CD4-positive, CD25-positive, alpha-beta regulatory T cell (primary cell): ENCODE measurements around the gene SORBS2. TPM values are rescaled to one million over a fixed set of nuclear protein-coding genes. Genes with fewer than 3 reads are reported as not detected.

ENCODE experiments used
- ATAC-seq, 2 donors: fragments of 150-1000 bp; cut with Tn5 transposase; one replicate each; pipeline ENCODE4 v1.10.0; 2021; ENCODE audit warnings: low read depth in 2 of 2, moderate number of reproducible peaks in 2 of 2, moderate library complexity in 1 of 2
- DNase-seq, 3 donors: peaks; one replicate each; pipeline versions ENCODE4 v3.0.0 to v3.0.0-alpha.2; 2012 to 2022; ENCODE audit warnings: mixed read lengths in 1 of 3
- H3K27ac ChIP-seq: one replicate; pipeline ENCODE4 v1.7.0; 2013; ENCODE audit warnings: mild to moderate bottlenecking, low read length; ENCODE audit not compliant: insufficient read depth, poor library complexity, severe bottlenecking
- H3K27me3 ChIP-seq: one replicate; pipeline ENCODE4 v1.7.0; 2013; ENCODE audit warnings: low read length; ENCODE audit not compliant: control insufficient read depth, insufficient read depth
- H3K36me3 ChIP-seq: one replicate; pipeline ENCODE4 v1.7.0; 2013; ENCODE audit warnings: mild to moderate bottlenecking, low read length, moderate library complexity; ENCODE audit not compliant: control insufficient read depth, insufficient read depth
- H3K4me1 ChIP-seq: 2 replicates; pipeline ENCODE4 v1.7.0; 2013; ENCODE audit warnings: mild to moderate bottlenecking, low read length; ENCODE audit not compliant: insufficient read depth, control insufficient read depth, poor library complexity, severe bottlenecking
- H3K4me3 ChIP-seq: one replicate; pipeline ENCODE4 v1.7.0; 2013; ENCODE audit warnings: low read depth, mild to moderate bottlenecking, low read length, moderate library complexity
- H3K9me3 ChIP-seq, 2 experiments: 1 replicate in 1 of 2; 2 replicates in 1 of 2; pipeline ENCODE4 v1.7.0; 2013; ENCODE audit warnings: low read length in 2 of 2, mild to moderate bottlenecking in 1 of 2, moderate library complexity in 1 of 2; ENCODE audit not compliant: control insufficient read depth in 2 of 2
- H3K27ac Mint-ChIP-seq, 3 donors: one replicate each; pipeline ENCODE4 v1.8.0; 2020 to 2022; ENCODE audit warnings: mild to moderate bottlenecking in 3 of 3, mixed read lengths in 3 of 3, moderate library complexity in 2 of 3
- H3K27me3 Mint-ChIP-seq: one replicate; pipeline ENCODE4 v1.8.0; 2022; ENCODE audit warnings: mild to moderate bottlenecking, mixed read lengths
- H3K36me3 Mint-ChIP-seq: one replicate; pipeline ENCODE4 v1.8.0; 2020; ENCODE audit warnings: mixed read lengths
- H3K4me1 Mint-ChIP-seq, 4 donors: one replicate each; pipeline ENCODE4 v1.8.0; 2020 to 2022; ENCODE audit warnings: mixed read lengths in 4 of 4, mild to moderate bottlenecking in 1 of 4
- H3K4me3 Mint-ChIP-seq, 4 donors: one replicate each; pipeline ENCODE4 v1.8.0; 2020 to 2022; ENCODE audit warnings: mild to moderate bottlenecking in 4 of 4, mixed read lengths in 4 of 4, moderate library complexity in 3 of 4
- H3K9me3 Mint-ChIP-seq, 7 donors: one replicate each; pipeline ENCODE4 v1.8.0; 2020 to 2022; ENCODE audit warnings: mixed read lengths in 7 of 7, mild to moderate bottlenecking in 3 of 7, moderate library complexity in 2 of 7
- polyA plus RNA-seq, 4 donors: library from polyadenylated mRNA; unstranded; fragments of 300-500 nt; fragmentation: Illumina TruSeq; gene quantifications; one replicate each; pipeline ENCODE4 v1.2.3, GENCODE V29; 2021
- total RNA-seq: library from RNA; stranded (reverse); gene quantifications from one replicate; pipeline ENCODE4 v1.2.3, GENCODE V29; 2022

Gene SORBS2
- total and polyA plus RNA-seq, 5 donors from 2014 or later = 0.07 TPM; not detected in 4

DNA sequence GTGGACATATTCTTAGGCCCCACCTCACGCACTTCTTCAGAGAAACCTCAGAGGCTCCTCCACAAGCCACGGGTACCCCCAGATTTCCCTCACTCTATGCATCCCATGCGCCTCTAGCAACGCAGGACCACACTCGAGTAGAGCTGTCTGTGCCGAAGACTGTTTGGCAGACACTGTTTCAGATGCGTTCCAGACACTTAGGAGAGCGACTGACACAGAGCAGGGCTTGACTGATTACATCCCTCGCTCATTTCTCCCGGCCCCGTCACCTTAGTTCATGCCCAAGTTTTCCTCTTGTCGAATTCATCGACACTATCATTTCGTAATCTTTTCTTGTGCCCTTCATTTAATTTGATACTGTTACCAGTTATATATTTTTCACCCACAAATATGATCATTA is 15.0 kb downstream of the SORBS2 start:
- Mint-ChIP-seq H3K27me3 (no peaks in the 10 kb centered on the region), H3K27ac (no peak overlapping the region), H3K4me1 (no peaks in the 10 kb centered on the region), H3K9me3 (peaks cover 0 to 2% (median 0%) of the 10 kb centered on the region in 7 donors), H3K36me3 (no peaks in the 10 kb centered on the region), H3K4me3 (no peak overlapping the region)
- Histone ChIP-seq H3K4me1 (no peaks in the 10 kb centered on the region), H3K9me3 (no peaks in the 10 kb centered on the region), H3K27me3 (no peaks in the 10 kb centered on the region), H3K27ac (no peak overlapping the region), H3K36me3 (no peaks in the 10 kb centered on the region), H3K4me3 (no peak overlapping the region)
- DNase-seq = no peak
- no peak for ATAC-seq

DNA sequence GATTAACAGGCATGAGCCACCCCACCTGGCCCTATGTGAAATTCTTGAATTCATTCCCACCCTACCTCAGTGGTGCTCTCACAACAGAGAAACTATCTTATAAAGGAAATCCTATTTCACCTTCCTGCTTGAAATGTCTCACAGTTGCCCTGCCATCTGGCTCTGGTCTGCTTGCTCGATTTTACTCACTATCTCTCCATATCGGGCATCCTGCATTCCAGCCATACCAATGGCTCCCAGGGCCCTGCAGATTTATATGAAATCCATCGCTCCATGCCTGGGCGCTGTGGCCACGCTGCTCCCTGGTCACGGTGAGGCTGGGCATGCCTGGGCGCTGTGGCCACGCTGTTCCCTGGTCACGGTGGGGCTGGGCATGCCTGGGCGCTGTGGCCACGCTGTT is 15.8 kb downstream of the SORBS2 start:
- H3K36me3 Mint-ChIP-seq = no peaks in the 10 kb centered on the region

DNA sequence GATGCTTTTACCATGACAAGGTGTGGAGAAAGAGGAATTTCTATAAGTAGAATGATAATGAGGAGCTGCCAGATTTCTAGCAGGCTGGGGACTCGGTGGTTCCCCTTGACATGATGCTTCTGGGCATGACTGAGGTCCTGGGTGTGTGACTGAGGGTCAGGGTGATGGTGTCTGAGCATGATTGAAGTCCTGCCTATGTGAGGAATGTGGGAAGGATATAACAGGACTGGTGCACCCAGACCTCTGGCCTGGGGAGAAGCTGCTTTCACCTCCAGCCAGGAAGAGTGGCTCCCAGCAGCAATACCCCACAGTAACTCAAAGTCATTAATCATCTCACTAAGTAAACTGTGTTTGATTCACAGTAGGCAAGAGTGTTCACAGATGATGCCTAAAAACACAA is 17.4 kb downstream of the SORBS2 start:
- Histone ChIP-seq H3K9me3 (no peaks in the 10 kb centered on the region), H3K4me1 (no peaks in the 10 kb centered on the region), H3K36me3 (no peaks in the 10 kb centered on the region), H3K27ac (no peak overlapping the region), H3K27me3 (no peaks in the 10 kb centered on the region), H3K4me3 (no peak overlapping the region)
- H3K9me3 Mint-ChIP-seq = no peaks in the 10 kb centered on the region
- no peak for DNase-seq
- H3K27me3 Mint-ChIP-seq = no peaks in the 10 kb centered on the region
- H3K4me1 Mint-ChIP-seq = no peaks in the 10 kb centered on the region
- no peak overlapping the region for H3K27ac Mint-ChIP-seq
- H3K4me3 Mint-ChIP-seq = no peak overlapping the region
- H3K36me3 Mint-ChIP-seq = no peaks in the 10 kb centered on the region
- ATAC-seq = no peak

More for the DNA sequence above, 15.8 kb downstream of the SORBS2 start:
- DNase-seq = no peak
- H3K4me1 ChIP-seq = no peaks in the 10 kb centered on the region
- no peaks in the 10 kb centered on the region for H3K36me3 ChIP-seq
- no peak overlapping the region for H3K4me3 ChIP-seq
- H3K9me3 Mint-ChIP-seq = no peaks in the 10 kb centered on the region
- H3K27ac ChIP-seq = no peak overlapping the region
- no peak for ATAC-seq
- H3K27ac Mint-ChIP-seq = no peak overlapping the region
- no peaks in the 10 kb centered on the region for H3K27me3 ChIP-seq
- no peaks in the 10 kb centered on the region for H3K9me3 ChIP-seq
- H3K4me1 Mint-ChIP-seq = no peaks in the 10 kb centered on the region
- H3K27me3 Mint-ChIP-seq = no peaks in the 10 kb centered on the region
- no peak overlapping the region for H3K4me3 Mint-ChIP-seq

DNA sequence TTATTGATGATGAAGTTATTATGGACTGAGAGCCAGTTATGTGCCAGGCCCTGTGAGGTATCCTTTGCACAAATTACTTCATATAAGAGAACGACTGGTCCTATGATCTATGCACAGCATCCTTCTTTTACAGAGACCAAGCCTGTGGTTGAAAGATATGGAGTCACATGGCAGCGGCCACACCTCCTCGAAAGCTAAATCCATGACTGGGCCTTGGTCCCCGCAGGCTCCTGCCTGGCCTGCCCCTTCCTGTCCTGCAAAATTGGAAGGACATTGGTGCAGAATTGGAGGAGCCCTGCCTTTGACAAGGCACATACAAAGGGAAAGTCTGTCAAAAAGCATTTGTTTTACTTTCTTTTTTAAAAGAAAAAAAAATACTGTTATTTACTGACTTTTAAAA is 18.3 kb downstream of the SORBS2 start:
- no peak overlapping the region for H3K4me3 Mint-ChIP-seq
- Histone ChIP-seq H3K9me3 (no peaks in the 10 kb centered on the region), H3K27ac (no peak overlapping the region), H3K4me1 (no peaks in the 10 kb centered on the region), H3K36me3 (no peaks in the 10 kb centered on the region), H3K27me3 (no peaks in the 10 kb centered on the region), H3K4me3 (no peak overlapping the region)
- ATAC-seq (no peak), DNase-seq (no peak)
- no peaks in the 10 kb centered on the region for H3K4me1 Mint-ChIP-seq
- no peaks in the 10 kb centered on the region for H3K9me3 Mint-ChIP-seq
- H3K27ac Mint-ChIP-seq = no peak overlapping the region
- H3K27me3 Mint-ChIP-seq = no peaks in the 10 kb centered on the region
- no peaks in the 10 kb centered on the region for H3K36me3 Mint-ChIP-seq

- H3K36me3 Mint-ChIP-seq = no peaks in the 10 kb centered on the region
- no peaks in the 10 kb centered on the region for H3K27me3 Mint-ChIP-seq
- no peak overlapping the region for H3K27ac ChIP-seq
- DNase-seq (no peak), ATAC-seq (no peak)
- H3K4me3 Mint-ChIP-seq = no peak overlapping the region
- H3K4me1 Mint-ChIP-seq = no peaks in the 10 kb centered on the region
- no peaks in the 10 kb centered on the region for H3K4me1 ChIP-seq
- H3K9me3 Mint-ChIP-seq = no peaks in the 10 kb centered on the region
- H3K27me3 ChIP-seq = no peaks in the 10 kb centered on the region
- no peak overlapping the region for H3K4me3 ChIP-seq
- no peak overlapping the region for H3K27ac Mint-ChIP-seq
- no peaks in the 10 kb centered on the region for H3K9me3 ChIP-seq
- H3K36me3 ChIP-seq = no peaks in the 10 kb centered on the region
These were observed 18.9 kb downstream of the SORBS2 start for GRCh38 chr4:185793116-185793485.

DNA sequence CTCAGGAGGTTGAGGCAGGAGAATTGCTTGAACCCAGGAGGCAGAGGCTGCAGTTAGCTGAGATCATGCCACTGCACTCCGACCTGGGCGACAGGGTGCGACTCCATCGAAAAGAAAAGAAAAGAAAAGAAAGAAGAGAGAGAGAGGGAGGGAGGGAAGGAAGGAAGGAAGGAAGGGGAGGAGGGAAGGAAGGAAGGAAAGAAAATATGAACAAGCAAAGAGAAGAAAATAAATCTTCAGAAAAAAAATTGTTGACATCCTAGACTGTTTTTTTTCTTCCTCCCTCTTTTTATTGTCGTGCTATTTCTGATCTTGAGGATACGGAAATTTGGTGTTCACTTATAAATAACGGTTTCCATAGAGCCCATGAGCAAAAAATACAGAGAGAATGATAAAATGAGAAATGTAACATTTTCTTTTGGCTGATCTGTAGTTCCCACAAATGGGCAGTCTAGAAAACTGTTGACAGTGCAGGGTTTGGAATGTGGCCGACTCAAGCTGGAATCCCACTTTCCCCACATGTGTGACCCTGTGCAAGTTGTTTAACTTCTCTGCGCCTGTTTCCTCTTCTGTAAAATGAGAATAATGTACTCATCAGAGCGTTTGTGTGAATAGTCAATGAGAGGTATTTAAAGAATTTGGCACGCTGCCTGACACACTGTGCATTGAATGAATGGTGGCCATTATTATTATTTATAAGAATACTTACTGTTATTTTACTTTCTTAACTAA is 19.4 kb downstream of the SORBS2 start:
- Mint-ChIP-seq H3K4me1 (no peaks in the 10 kb centered on the region), H3K27ac (no peak overlapping the region), H3K9me3 (no peaks in the 10 kb centered on the region), H3K27me3 (no peaks in the 10 kb centered on the region), H3K4me3 (no peak overlapping the region), H3K36me3 (no peaks in the 10 kb centered on the region)
- H3K27ac ChIP-seq = no peak overlapping the region
- ATAC-seq (no peak), DNase-seq (no peak)
- H3K36me3 ChIP-seq = no peaks in the 10 kb centered on the region
- no peaks in the 10 kb centered on the region for H3K4me1 ChIP-seq
- H3K9me3 ChIP-seq = no peaks in the 10 kb centered on the region
- no peaks in the 10 kb centered on the region for H3K27me3 ChIP-seq
- no peak overlapping the region for H3K4me3 ChIP-seq

DNA sequence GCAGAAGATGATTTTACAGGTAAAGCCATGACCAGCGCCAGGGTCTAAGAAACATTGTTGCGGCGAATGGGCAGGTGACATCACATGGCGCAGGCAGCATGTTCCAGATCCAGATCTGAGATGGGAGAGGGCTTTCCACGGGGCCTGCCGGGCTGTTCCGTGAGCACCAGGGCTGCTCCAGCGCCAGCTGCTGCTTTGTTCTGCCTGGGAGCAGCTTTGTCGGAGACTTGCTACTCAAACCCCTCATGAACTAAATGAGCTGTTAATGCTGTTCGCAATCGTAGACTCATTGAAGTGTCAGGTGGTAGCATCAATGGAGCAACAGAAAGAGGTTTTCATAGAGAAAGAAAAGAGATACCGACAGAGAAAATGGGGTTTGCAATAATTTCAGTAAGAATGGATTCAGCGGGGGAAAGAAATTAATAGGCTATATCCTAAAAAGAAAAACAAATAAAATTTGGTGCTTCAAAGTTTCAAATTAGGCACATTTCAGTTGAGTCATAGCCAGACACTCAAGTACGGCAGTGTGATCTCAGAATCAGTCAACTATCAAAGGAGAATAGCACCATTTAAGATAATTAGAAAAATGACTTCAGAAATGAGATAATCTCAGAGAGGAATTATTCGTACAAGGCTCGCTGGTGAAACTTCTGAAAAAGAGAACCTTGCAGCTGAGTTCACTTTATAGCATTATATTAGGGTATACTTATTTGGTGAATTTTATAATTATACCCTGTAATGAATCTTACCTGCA is 23.9 kb downstream of the SORBS2 start:
- no peaks in the 10 kb centered on the region for H3K4me1 Mint-ChIP-seq
- Histone ChIP-seq H3K9me3 (no peaks in the 10 kb centered on the region), H3K4me1 (no peaks in the 10 kb centered on the region), H3K27me3 (no peaks in the 10 kb centered on the region), H3K27ac (no peak overlapping the region), H3K4me3 (no peak overlapping the region), H3K36me3 (no peaks in the 10 kb centered on the region)
- no peak overlapping the region for H3K27ac Mint-ChIP-seq
- H3K4me3 Mint-ChIP-seq = no peak overlapping the region
- H3K27me3 Mint-ChIP-seq = no peaks in the 10 kb centered on the region
- H3K9me3 Mint-ChIP-seq = peaks cover 0 to 3% (median 0%) of the 10 kb centered on the region in 7 donors
- no peak for ATAC-seq
- H3K36me3 Mint-ChIP-seq = no peaks in the 10 kb centered on the region
- DNase-seq = no peak

DNA sequence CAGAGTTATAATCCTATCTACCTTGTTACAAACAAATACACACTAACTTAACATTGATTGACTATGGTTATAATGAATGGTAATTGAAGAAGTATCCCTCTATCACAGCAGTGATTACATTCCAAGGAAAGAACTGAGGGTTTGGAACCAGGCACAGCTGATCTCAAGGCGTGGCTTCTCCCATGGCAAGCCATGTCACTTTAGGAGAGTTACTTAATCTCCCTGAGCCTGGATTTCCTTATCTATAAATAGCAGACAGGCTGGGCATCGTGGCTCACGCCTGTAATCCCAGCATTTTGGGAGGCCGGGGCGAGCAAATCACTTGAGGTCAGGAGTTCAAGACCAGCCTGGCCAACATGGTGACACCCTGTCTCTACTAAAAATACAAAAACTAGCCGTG is 25.6 kb downstream of the SORBS2 start:
- no peaks in the 10 kb centered on the region for H3K4me1 ChIP-seq
- H3K4me3 Mint-ChIP-seq = no peak overlapping the region
- H3K27me3 Mint-ChIP-seq = peaks cover 6% of the 10 kb centered on the region
- ATAC-seq (no peak), DNase-seq (no peak)
- no peaks in the 10 kb centered on the region for H3K36me3 ChIP-seq
- H3K27ac Mint-ChIP-seq = no peak overlapping the region
- H3K36me3 Mint-ChIP-seq = no peaks in the 10 kb centered on the region
- no peak overlapping the region for H3K27ac ChIP-seq
- no peaks in the 10 kb centered on the region for H3K27me3 ChIP-seq
- no peak overlapping the region for H3K4me3 ChIP-seq
- no peaks in the 10 kb centered on the region for H3K9me3 ChIP-seq
- H3K9me3 Mint-ChIP-seq = peaks cover 0 to 3% (median 0%) of the 10 kb centered on the region in 7 donors
- no peaks in the 10 kb centered on the region for H3K4me1 Mint-ChIP-seq
